Measurements from ENCODE around the gene KRTAP5-9.
"Not testable (repeated sequence)": the region's sequence is repeated elsewhere in the genome, so short reads cannot be mapped to it uniquely, and the experiment has no call there.

KRTAP5-9 gene

GRCh38 chr11:71534711-71535608, 13.3 kb upstream of the KRTAP5-9 start:
- not testable (repeated sequence) for DNase-seq

GRCh38 chr11:71535825-71536224, 12.4 kb upstream of the KRTAP5-9 start:
- DNase-seq: no peak

- DNase-seq: no peak
Observed at GRCh38 chr11:71537537-71537936, 10.7 kb upstream of the KRTAP5-9 start.

- not testable (repeated sequence) for DNase-seq
Observed at GRCh38 chr11:71537977-71538665, 10.1 kb upstream of the KRTAP5-9 start, which contains the start of gene KRTAP5-8. Gene KRTAP5-8 (plus strand): TSS chr11:71538025. CDS start chr11:71538056, 31 bp downstream.

- no peak for DNase-seq
Observed at GRCh38 chr11:71538666-71538990, 9.6 kb upstream of the KRTAP5-9 start.

GRCh38 chr11:71539017-71539416, 9.2 kb upstream of the KRTAP5-9 start:
- DNase-seq: no peak

GRCh38 chr11:71539971-71540370, 8.2 kb upstream of the KRTAP5-9 start:
- not testable (repeated sequence) for DNase-seq

GRCh38 chr11:71540521-71541304, 7.5 kb upstream of the KRTAP5-9 start:
- not testable (repeated sequence) for DNase-seq

- DNase-seq: no peak
Observed at GRCh38 chr11:71542382-71542781, 5.8 kb upstream of the KRTAP5-9 start.

- DNase-seq: no peak
Observed at GRCh38 chr11:71542879-71543777, 5.1 kb upstream of the KRTAP5-9 start.

GRCh38 chr11:71543866-71544265, 4.4 kb upstream of the KRTAP5-9 start:
- no peak for DNase-seq

- no peak for DNase-seq
Observed at GRCh38 chr11:71544525-71545214, 3.5 kb upstream of the KRTAP5-9 start.

- DNase-seq: no peak
Observed at GRCh38 chr11:71545405-71545966, 2.7 kb upstream of the KRTAP5-9 start.

GRCh38 chr11:71548716-71549151, 514 bp downstream of the KRTAP5-9 start:
- no peak for DNase-seq

GRCh38 chr11:71551711-71552110, 3.5 kb downstream of the KRTAP5-9 start:
- DNase-seq: no peak

GRCh38 chr11:71554996-71555395, 6.8 kb downstream of the KRTAP5-9 start:
- no peak for DNase-seq

GRCh38 chr11:71555508-71555907, 7.3 kb downstream of the KRTAP5-9 start:
- no peak for DNase-seq

GRCh38 chr11:71556018-71556417, 7.8 kb downstream of the KRTAP5-9 start:
- DNase-seq: no peak

- no peak for DNase-seq
Observed at GRCh38 chr11:71557257-71557656, 9.0 kb downstream of the KRTAP5-9 start.

GRCh38 chr11:71558996-71559395, 10.8 kb downstream of the KRTAP5-9 start:
- DNase-seq: no peak

- DNase-seq: no peak
Observed at GRCh38 chr11:71562120-71562519, 13.9 kb downstream of the KRTAP5-9 start.

Data from NCI-H2081 (cell line).